Large intestine (tissue), 12 donors: ENCODE data around the gene OR52W1. TPM values are rescaled to one million over a fixed set of nuclear protein-coding genes. Genes with fewer than 3 reads are reported as not detected.

Experiments used
- DNase-seq, 2 donors: peaks; one replicate each; pipeline versions ENCODE4 v3.0.0 to v3.0.0-alpha.2; 2013
- H3K27ac ChIP-seq: one replicate; pipeline ENCODE4 v1.5.1; 2013; ENCODE audit warnings: low read length
- H3K27me3 ChIP-seq: 2 replicates; pipeline ENCODE4 v1.6.1; 2013; ENCODE audit warnings: low read length; ENCODE audit not compliant: control insufficient read depth, insufficient read depth
- H3K36me3 ChIP-seq: 2 replicates; pipeline ENCODE4 v1.6.1; 2013; ENCODE audit warnings: low read length; ENCODE audit not compliant: control insufficient read depth, insufficient read depth
- H3K4me1 ChIP-seq: one replicate; pipeline ENCODE4 v1.6.1; 2013; ENCODE audit warnings: low read length; ENCODE audit not compliant: control insufficient read depth, insufficient read depth
- H3K4me3 ChIP-seq: one replicate; pipeline ENCODE4 v1.5.1; 2013; ENCODE audit warnings: low read length
- H3K9me3 ChIP-seq: one replicate; pipeline ENCODE4 v1.6.1; 2013; ENCODE audit warnings: mild to moderate bottlenecking, low read depth, low read length, moderate library complexity; ENCODE audit not compliant: control insufficient read depth
- WGBS: methylation state at CpG from one replicate; pipeline ENCODE4 v1.1.5; 2013; ENCODE audit warnings: low lambda C conversion rate; ENCODE audit not compliant: insufficient coverage; 5-methylcytosine and 5-hydroxymethylcytosine counted together
- long read RNA-seq, 11 donors: transcript quantifications; one replicate each; lab custom pipeline, GENCODE V29; 2026
- polyA plus RNA-seq: library from polyadenylated mRNA; unstranded; fragments of 120-200 nt; gene quantifications from one replicate; pipeline ENCODE4 v1.2.1, GENCODE V29; 2013

The OR52W1 gene, protein sequence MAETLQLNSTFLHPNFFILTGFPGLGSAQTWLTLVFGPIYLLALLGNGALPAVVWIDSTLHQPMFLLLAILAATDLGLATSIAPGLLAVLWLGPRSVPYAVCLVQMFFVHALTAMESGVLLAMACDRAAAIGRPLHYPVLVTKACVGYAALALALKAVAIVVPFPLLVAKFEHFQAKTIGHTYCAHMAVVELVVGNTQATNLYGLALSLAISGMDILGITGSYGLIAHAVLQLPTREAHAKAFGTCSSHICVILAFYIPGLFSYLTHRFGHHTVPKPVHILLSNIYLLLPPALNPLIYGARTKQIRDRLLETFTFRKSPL
- polyA plus RNA-seq: 0.10 TPM
- long read RNA-seq, donor 1: 0 reads
- long read RNA-seq, donor 2: 0 reads
- long read RNA-seq, donor 3: 0 reads
- long read RNA-seq, donor 4: 0 reads
- long read RNA-seq, donor 5: 0 reads
- long read RNA-seq, donor 6: 0 reads
- long read RNA-seq, donor 7: 0 reads
- long read RNA-seq, donor 8: 0 reads
- long read RNA-seq, donor 9: 0 reads
- long read RNA-seq, donor 10: 0 reads
- long read RNA-seq, donor 11, partial matches to known transcripts: 0 of 1 reads
- long read RNA-seq, donor 11, other reads (novel, unspliced or antisense): 0 of 1 reads

DNA sequence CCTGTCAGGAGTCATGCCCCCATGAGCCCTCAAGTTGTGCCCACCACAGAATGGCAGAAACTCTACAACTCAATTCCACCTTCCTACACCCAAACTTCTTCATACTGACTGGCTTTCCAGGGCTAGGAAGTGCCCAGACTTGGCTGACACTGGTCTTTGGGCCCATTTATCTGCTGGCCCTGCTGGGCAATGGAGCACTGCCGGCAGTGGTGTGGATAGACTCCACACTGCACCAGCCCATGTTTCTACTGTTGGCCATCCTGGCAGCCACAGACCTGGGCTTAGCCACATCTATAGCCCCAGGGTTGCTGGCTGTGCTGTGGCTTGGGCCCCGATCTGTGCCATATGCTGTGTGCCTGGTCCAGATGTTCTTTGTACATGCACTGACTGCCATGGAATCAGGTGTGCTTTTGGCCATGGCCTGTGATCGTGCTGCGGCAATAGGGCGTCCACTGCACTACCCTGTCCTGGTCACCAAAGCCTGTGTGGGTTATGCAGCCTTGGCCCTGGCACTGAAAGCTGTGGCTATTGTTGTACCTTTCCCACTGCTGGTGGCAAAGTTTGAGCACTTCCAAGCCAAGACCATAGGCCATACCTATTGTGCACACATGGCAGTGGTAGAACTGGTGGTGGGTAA lies at the start of gene OR52W1:
OR52W1 (plus strand) TSS at position 51 of the 637 bp plus-strand sequence; CDS start at position 51, 0 bp downstream.
- Histone ChIP-seq H3K27me3 (no peaks in the 10 kb centered on the region), H3K27ac (no peak within 1 kb of the TSS), H3K36me3 (peaks cover 6% of the 10 kb centered on the region), H3K9me3 (no peaks in the 10 kb centered on the region), H3K4me1 (no peaks in the 10 kb centered on the region), H3K4me3 (no peak within 1 kb of the TSS)
- no peak for DNase-seq
- WGBS: no CpG with 5 or more reads among the region's 5 CpGs

DNA sequence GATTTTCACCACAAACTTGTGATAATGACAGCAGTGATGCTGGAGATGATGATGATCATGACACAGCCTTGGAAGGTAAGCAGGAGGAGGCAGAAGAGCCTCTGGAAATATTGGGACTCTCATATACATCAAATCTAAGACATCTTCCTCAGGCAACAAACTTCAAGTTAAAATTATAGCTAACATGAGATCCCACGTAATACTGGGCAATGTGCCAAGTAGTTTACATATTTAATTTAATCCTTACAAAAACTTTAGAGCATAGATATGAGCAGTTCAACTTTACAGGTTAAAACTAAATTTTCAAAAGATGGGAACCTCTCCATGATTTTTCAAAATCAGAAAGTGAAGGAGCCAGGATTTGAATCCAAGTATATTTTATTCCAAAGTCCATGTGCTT lies 47.9 kb upstream of the OR52W1 start:
- Histone ChIP-seq H3K9me3 (no peaks in the 10 kb centered on the region), H3K4me1 (peaks cover 3% of the 10 kb centered on the region), H3K27me3 (no peaks in the 10 kb centered on the region), H3K4me3 (no peak overlapping the region), H3K36me3 (no peaks in the 10 kb centered on the region), H3K27ac (no peak overlapping the region)
- no peak for DNase-seq
- WGBS: 100% methylated on average over 1 of the region's 1 CpG

DNA sequence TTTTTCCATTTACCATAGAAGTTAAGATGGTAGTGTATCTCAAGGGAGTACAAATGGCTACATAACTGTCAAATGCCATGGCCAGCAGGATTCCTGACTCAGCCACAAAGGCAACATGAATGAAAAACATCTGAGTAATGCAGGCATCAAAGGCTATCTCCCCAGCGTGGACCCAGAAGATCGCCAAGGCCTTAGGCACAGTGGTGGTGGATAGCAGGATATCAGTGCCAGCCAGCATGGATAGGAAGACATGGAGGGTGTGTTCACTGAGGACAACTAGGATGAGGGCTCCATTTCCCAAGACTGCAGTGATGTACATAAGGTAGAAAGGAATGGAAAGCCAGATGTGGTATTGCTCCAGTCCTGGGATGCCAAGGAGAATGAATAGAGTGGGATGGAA lies 46.9 kb upstream of the OR52W1 start:
- H3K4me1 ChIP-seq: peaks cover 3% of the 10 kb centered on the region
- H3K4me3 ChIP-seq: no peak overlapping the region
- no peaks in the 10 kb centered on the region for H3K27me3 ChIP-seq
- no peaks in the 10 kb centered on the region for H3K36me3 ChIP-seq
- H3K27ac ChIP-seq: no peak overlapping the region
- H3K9me3 ChIP-seq: no peaks in the 10 kb centered on the region
- WGBS: no CpG with 5 or more reads among the region's 2 CpGs
- DNase-seq: no peak

DNA sequence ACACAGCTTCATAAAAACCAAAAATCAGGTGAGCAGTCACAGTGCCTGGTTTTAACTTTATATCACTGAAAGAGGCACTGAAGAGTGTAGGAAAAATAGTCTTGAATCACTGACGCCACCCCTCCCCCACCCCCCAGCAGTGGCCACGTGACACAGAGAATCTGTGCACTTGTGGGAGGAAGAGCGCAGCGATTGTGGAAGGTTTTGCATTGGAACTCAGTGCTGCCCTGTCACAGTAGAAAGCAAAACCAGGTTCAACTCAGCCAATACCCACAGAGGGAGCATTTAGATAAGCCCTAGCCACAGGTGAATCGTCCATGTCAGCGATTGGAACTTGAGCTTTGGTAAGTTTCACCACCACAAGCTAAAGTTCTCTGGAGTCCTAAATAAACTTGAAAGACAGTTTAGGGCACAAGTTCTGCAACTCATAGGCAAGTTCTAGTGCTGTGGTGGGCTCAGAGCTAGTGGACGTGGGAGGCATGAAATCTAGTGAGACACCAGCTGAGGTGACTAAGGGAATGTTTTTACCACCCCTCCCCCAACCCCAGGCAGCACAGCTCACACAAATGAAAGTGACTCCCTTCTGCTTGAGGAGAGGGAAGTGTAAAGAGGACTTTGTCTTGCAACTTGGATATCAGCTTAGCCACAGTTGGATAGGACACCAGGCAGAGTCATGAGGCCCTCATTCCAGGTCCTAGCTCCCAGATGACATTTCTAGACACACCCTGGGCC lies 42.2 kb upstream of the OR52W1 start:
- H3K4me3 ChIP-seq: no peak overlapping the region
- peak; percentile 47 to 69 for DNase-seq
- WGBS: no CpG with 5 or more reads among the region's 7 CpGs
- peaks cover 3% of the 10 kb centered on the region for H3K4me1 ChIP-seq
- H3K27me3 ChIP-seq: no peaks in the 10 kb centered on the region
- H3K9me3 ChIP-seq: no peaks in the 10 kb centered on the region
- H3K36me3 ChIP-seq: no peaks in the 10 kb centered on the region
- H3K27ac ChIP-seq: no peak overlapping the region

DNA sequence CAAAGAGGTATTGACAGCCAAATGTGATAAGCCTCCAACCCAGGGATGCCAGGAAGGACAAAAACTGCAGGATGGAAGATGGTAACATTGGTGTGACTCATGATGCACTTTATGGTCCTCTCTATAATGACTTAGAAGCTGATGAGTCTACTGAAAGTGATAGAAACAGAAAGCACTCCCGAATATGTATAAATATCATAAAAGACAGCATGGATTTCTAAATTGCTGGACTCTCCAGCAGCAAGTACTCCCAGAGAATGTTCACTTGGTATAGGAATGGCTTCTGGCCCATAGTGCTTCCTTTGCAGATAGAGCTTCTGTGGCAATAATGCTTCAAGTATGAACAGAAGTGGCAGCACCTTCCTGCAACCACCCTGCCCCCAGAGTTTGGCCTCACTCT lies 28.8 kb upstream of the OR52W1 start, which contains the start of gene OR52B2:
OR52B2 (minus strand) TSS at position 101 of the 400 bp plus-strand sequence; CDS start at position 101, 0 bp downstream.
- DNase-seq: no peak
- peaks cover 3% of the 10 kb centered on the region for H3K27me3 ChIP-seq
- H3K4me3 ChIP-seq: no peak within 1 kb of the TSS
- no peaks in the 10 kb centered on the region for H3K9me3 ChIP-seq
- no CpG with 5 or more reads among the region's 1 CpG for WGBS
- no peak within 1 kb of the TSS for H3K27ac ChIP-seq
- no peaks in the 10 kb centered on the region for H3K4me1 ChIP-seq
- no peaks in the 10 kb centered on the region for H3K36me3 ChIP-seq

DNA sequence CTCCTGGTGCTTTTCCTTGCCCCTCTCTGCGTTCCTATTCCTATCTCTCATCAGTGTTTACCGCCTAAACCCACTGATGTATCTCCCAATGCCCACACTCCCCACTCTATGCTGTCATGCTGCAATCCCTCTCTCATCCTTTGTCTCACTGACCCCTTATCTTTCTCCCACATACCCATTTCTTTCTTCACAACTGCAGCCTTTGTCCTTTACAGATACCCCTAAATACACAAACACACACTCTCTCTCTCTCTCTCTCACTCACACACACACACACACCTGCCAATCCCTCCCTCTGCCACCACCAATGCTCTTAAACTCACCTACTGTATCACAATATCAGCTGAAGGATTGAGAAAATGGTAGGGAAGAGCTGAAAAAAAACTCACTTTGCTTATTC lies 23.6 kb upstream of the OR52W1 start:
- H3K27ac ChIP-seq: no peak overlapping the region
- no peak overlapping the region for H3K4me3 ChIP-seq

DNA sequence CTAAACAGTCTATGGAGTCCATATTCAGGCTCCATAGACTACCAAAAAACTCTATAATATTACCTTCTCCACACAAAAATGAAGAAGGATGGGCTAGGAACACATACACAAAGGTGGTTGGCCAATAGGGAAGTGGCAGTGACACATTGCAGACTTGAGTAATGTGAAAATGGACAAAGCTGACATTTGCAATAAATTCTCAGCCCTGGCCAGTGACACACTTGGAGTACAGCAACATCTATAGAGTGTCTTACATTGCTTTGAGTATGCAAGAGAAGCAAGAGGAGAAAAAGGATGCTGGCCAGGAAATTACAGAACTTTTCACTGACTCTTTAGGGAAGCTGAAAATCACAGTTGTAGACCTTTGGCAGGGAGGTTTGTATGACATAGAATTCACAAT lies 7.3 kb upstream of the OR52W1 start:
- Histone ChIP-seq H3K27me3 (no peaks in the 10 kb centered on the region), H3K36me3 (no peaks in the 10 kb centered on the region), H3K27ac (no peak overlapping the region), H3K9me3 (no peaks in the 10 kb centered on the region), H3K4me3 (no peak overlapping the region), H3K4me1 (no peaks in the 10 kb centered on the region)
- no peak for DNase-seq

More for the DNA sequence above, 23.6 kb upstream of the OR52W1 start:
- WGBS: 27% methylated on average over 2 of the region's 2 CpGs
- no peak for DNase-seq
- Histone ChIP-seq H3K4me1 (no peaks in the 10 kb centered on the region), H3K9me3 (no peaks in the 10 kb centered on the region), H3K27me3 (peaks cover 3% of the 10 kb centered on the region), H3K36me3 (no peaks in the 10 kb centered on the region)

DNA sequence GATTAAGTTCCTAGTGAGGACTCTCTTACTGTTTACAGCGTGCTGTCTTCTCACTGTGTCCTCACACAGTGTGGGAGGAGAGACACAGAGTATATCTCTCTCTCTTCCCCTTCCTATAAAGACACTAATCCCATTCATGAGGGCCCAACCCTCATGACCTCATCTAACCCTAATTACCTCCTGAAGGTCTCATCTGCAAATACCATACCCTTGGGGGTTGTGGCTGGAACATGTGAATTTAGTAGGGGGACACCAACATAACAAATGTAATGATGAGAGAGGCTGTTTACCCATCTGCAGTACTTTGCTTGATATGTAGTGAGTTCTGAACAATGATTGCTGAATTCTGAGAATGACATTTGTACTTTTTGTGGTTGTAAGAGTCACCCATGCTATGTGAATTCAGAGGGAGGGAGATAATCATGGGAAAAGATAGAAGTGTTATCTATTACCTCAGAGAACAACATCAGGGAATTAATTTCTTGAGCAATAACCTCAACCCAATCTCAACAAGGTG lies 4.9 kb upstream of the OR52W1 start:
- no peaks in the 10 kb centered on the region for H3K27me3 ChIP-seq
- H3K4me3 ChIP-seq: no peak overlapping the region
- no peak for DNase-seq
- WGBS: no CpG with 5 or more reads among the region's 1 CpG
- no peaks in the 10 kb centered on the region for H3K9me3 ChIP-seq
- H3K36me3 ChIP-seq: no peaks in the 10 kb centered on the region
- H3K27ac ChIP-seq: no peak overlapping the region
- H3K4me1 ChIP-seq: no peaks in the 10 kb centered on the region

DNA sequence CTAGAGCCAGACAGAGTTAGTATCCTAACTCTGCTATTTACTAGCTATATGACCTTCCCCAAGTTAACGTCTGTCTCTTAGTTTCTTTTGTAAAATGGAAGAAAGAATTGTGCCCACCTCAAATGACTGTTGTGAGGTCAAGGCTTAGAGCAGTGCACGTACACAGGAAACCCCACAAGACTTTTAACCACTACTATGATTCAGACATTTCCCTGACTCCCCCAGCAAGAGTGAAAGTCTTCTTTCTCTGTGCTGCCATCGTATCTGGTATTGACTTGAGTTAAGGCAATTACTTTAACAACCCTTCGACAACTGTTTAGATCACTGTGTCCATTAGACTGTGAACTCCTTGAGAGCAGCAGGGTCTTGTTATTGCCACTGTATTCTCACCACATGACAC lies 2.6 kb upstream of the OR52W1 start:
- no peak overlapping the region for H3K4me3 ChIP-seq
- WGBS: 86% methylated on average over 1 of the region's 4 CpGs
- no peak overlapping the region for H3K27ac ChIP-seq
- H3K4me1 ChIP-seq: no peaks in the 10 kb centered on the region
- H3K9me3 ChIP-seq: no peaks in the 10 kb centered on the region
- no peaks in the 10 kb centered on the region for H3K36me3 ChIP-seq
- H3K27me3 ChIP-seq: no peaks in the 10 kb centered on the region
- no peak for DNase-seq
